Mesendoderm (in vitro differentiated cells): ENCODE data around the gene TTC36.

Source experiments
- DNase-seq: peaks from one replicate; pipeline ENCODE4 v3.0.0; 2013
- H2AK5ac ChIP-seq: 2 replicates; pipeline ENCODE4 v1.6.1; 2013; ENCODE audit warnings: low read length, inconsistent platforms
- H2BK120ac ChIP-seq: 2 replicates; pipeline ENCODE4 v1.6.1; 2013; ENCODE audit warnings: low read depth, mild to moderate bottlenecking, low read length, moderate library complexity, mixed read lengths
- H2BK15ac ChIP-seq: replicated peaks from 2 replicates; pipeline ENCODE4 v1.6.1; 2013; ENCODE audit warnings: low read depth, mild to moderate bottlenecking, moderate library complexity
- H2BK5ac ChIP-seq: 2 replicates; pipeline ENCODE4 v1.6.1; 2013; ENCODE audit warnings: low read length, inconsistent platforms
- H3K18ac ChIP-seq: 2 replicates; pipeline ENCODE4 v1.6.1; 2013; ENCODE audit warnings: mild to moderate bottlenecking, low read length, mixed read lengths
- H3K23ac ChIP-seq: one replicate; pipeline ENCODE4 v1.6.1; 2013; ENCODE audit warnings: low read length
- H3K27ac ChIP-seq: 2 replicates; pipeline ENCODE4 v1.5.1; 2013; ENCODE audit warnings: low read depth, mild to moderate bottlenecking, inconsistent platforms, low read length, moderate library complexity
- H3K27me3 ChIP-seq: 2 replicates; pipeline ENCODE4 v1.6.1; 2013; ENCODE audit warnings: low read length, control low read depth, mild to moderate bottlenecking, inconsistent platforms; ENCODE audit not compliant: insufficient read depth, poor library complexity
- H3K36me3 ChIP-seq: 2 replicates; pipeline ENCODE4 v1.6.1; 2013; ENCODE audit warnings: low read length, inconsistent platforms; ENCODE audit not compliant: control insufficient read depth, insufficient read depth
- H3K4ac ChIP-seq: one replicate; pipeline ENCODE4 v1.6.1; 2013; ENCODE audit warnings: low read depth, mild to moderate bottlenecking, low read length, moderate library complexity
- H3K4me1 ChIP-seq: 2 replicates; pipeline ENCODE4 v1.6.1; 2013; ENCODE audit warnings: low read depth, low read length, inconsistent platforms; ENCODE audit not compliant: control insufficient read depth
- H3K4me2 ChIP-seq: 2 replicates; pipeline ENCODE4 v1.6.1; 2013; ENCODE audit warnings: low read length
- H3K4me3 ChIP-seq: 2 replicates; pipeline ENCODE4 v1.5.1; 2013; ENCODE audit warnings: mild to moderate bottlenecking, low read length
- H3K56ac ChIP-seq: one replicate; pipeline ENCODE4 v1.6.1; 2013; ENCODE audit warnings: low read length
- H3K79me1 ChIP-seq: 2 replicates; pipeline ENCODE4 v1.6.1; 2013; ENCODE audit warnings: low read length, inconsistent platforms
- H3K79me2 ChIP-seq: 2 replicates; pipeline ENCODE4 v1.6.1; 2013; ENCODE audit warnings: mild to moderate bottlenecking, low read length; ENCODE audit not compliant: control insufficient read depth, insufficient read depth
- H3K9ac ChIP-seq: 2 replicates; pipeline ENCODE4 v1.6.1; 2013; ENCODE audit warnings: low read length, inconsistent platforms
- H4K5ac ChIP-seq: one replicate; pipeline ENCODE4 v1.6.1; 2013; ENCODE audit warnings: low read length
- H4K8ac ChIP-seq: one replicate; pipeline ENCODE4 v1.6.1; 2013; ENCODE audit warnings: low read depth, mild to moderate bottlenecking, control low read depth, low read length, moderate library complexity
- WGBS: extraction: QIAGEN DNeasy Blood & Tissue Kit; methylation state at CpG from one replicate; pipeline ENCODE4 v1.1.7; 2013; ENCODE audit warnings: low lambda C conversion rate, missing lambda C conversion rate; ENCODE audit not compliant: insufficient coverage; ENCODE audit errors: extremely low coverage; 5-methylcytosine and 5-hydroxymethylcytosine counted together

TTC36 gene

DNA sequence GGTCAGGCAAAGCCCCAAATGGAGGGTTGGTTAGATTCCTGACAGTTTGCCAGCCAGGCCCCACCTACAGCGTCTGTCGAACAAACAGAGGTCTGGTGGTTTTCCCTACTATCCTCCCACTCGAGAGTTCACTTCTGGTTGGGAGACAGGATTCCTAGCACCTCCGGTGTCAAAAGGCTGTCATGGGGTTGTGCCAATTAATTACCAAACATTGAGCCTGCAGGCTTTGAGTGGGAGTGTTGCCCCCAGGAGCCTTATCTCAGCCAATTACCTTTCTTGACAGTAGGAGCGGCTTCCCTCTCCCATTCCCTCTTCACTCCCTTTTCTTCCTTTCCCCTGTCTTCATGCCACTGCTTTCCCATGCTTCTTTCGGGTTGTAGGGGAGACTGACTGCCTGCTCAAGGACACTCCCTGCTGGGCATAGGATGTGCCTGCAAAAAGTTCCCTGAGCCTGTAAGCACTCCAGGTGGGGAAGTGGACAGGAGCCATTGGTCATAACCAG is 4.7 kb upstream of the TTC36 start:
- Histone ChIP-seq H2AK5ac (no peak overlapping the region), H3K79me1 (no peaks in the 10 kb centered on the region), H3K36me3 (peaks cover 21% of the 10 kb centered on the region), H3K4ac (no peak overlapping the region), H3K18ac (no peak overlapping the region), H3K23ac (no peak overlapping the region), H3K27me3 (no peaks in the 10 kb centered on the region), H3K4me1 (no peaks in the 10 kb centered on the region), H2BK120ac (no peak overlapping the region), H3K27ac (no peak overlapping the region), H3K4me2 (no peak overlapping the region), H4K5ac (no peak overlapping the region), H2BK5ac (no peak overlapping the region), H4K8ac (no peak overlapping the region), H3K79me2 (no peaks in the 10 kb centered on the region), H3K9ac (no peak overlapping the region), H3K56ac (no peak overlapping the region), H3K4me3 (no peak overlapping the region), H2BK15ac (no peak overlapping the region)
- WGBS, result no CpG with 5 or more reads among the region's 6 CpGs
- peak; percentile 89 for DNase-seq

GRCh38 chr11:118524356-118524755 is 2.9 kb upstream of the TTC36 start:
- H3K36me3 ChIP-seq, result peaks cover 20% of the 10 kb centered on the region
- H3K4me3 ChIP-seq, result no peak overlapping the region

GRCh38 chr11:118524757-118525470 is 2.4 kb upstream of the TTC36 start:
- Histone ChIP-seq H4K8ac (no peak overlapping the region), H3K23ac (no peak overlapping the region), H2AK5ac (no peak overlapping the region), H3K4me1 (no peaks in the 10 kb centered on the region), H3K27me3 (no peaks in the 10 kb centered on the region), H3K18ac (no peak overlapping the region), H2BK5ac (no peak overlapping the region), H3K27ac (no peak overlapping the region), H3K36me3 (peaks cover 16% of the 10 kb centered on the region), H4K5ac (no peak overlapping the region), H3K79me1 (no peaks in the 10 kb centered on the region), H3K4ac (no peak overlapping the region), H2BK15ac (no peak overlapping the region), H3K56ac (no peak overlapping the region), H3K9ac (no peak overlapping the region), H3K79me2 (no peaks in the 10 kb centered on the region), H3K4me3 (no peak overlapping the region), H2BK120ac (no peak overlapping the region), H3K4me2 (no peak overlapping the region)
- DNase-seq, result no peak
- no CpG with 5 or more reads among the region's 6 CpGs for WGBS

More at GRCh38 chr11:118524356-118524755, 2.9 kb upstream of the TTC36 start:
- no peak overlapping the region for H3K9ac ChIP-seq
- H4K5ac ChIP-seq, result no peak overlapping the region
- H3K4me2 ChIP-seq, result no peak overlapping the region
- H3K79me1 ChIP-seq, result no peaks in the 10 kb centered on the region
- H2AK5ac ChIP-seq, result no peak overlapping the region
- H2BK15ac ChIP-seq, result no peak overlapping the region
- H3K4me1 ChIP-seq, result no peaks in the 10 kb centered on the region
- no peak overlapping the region for H3K23ac ChIP-seq
- H4K8ac ChIP-seq, result no peak overlapping the region
- no peak for DNase-seq
- no peak overlapping the region for H2BK120ac ChIP-seq
- H3K56ac ChIP-seq, result no peak overlapping the region
- H3K27me3 ChIP-seq, result no peaks in the 10 kb centered on the region
- no peak overlapping the region for H3K4ac ChIP-seq
- no peak overlapping the region for H3K27ac ChIP-seq
- no peaks in the 10 kb centered on the region for H3K79me2 ChIP-seq
- H2BK5ac ChIP-seq, result no peak overlapping the region
- H3K18ac ChIP-seq, result no peak overlapping the region

- no peak overlapping the region for H3K9ac ChIP-seq
- WGBS, result no CpG with 5 or more reads among the region's 2 CpGs
- H2AK5ac ChIP-seq, result no peak overlapping the region
- DNase-seq, result no peak
- no peak overlapping the region for H2BK15ac ChIP-seq
- no peak overlapping the region for H3K4ac ChIP-seq
- no peak overlapping the region for H3K4me2 ChIP-seq
- H2BK120ac ChIP-seq, result no peak overlapping the region
- no peaks in the 10 kb centered on the region for H3K79me1 ChIP-seq
- H3K18ac ChIP-seq, result no peak overlapping the region
- H3K27me3 ChIP-seq, result no peaks in the 10 kb centered on the region
- H3K79me2 ChIP-seq, result no peaks in the 10 kb centered on the region
- no peak overlapping the region for H3K56ac ChIP-seq
- H3K4me1 ChIP-seq, result no peaks in the 10 kb centered on the region
- H3K36me3 ChIP-seq, result peaks cover 13% of the 10 kb centered on the region
- no peak overlapping the region for H3K23ac ChIP-seq
- no peak overlapping the region for H3K27ac ChIP-seq
- no peak overlapping the region for H4K8ac ChIP-seq
- H2BK5ac ChIP-seq, result no peak overlapping the region
- H4K5ac ChIP-seq, result no peak overlapping the region
- H3K4me3 ChIP-seq, result no peak overlapping the region
Measured at GRCh38 chr11:118526688-118527087, 586 bp upstream of the TTC36 start.

GRCh38 chr11:118528511-118528910 is 1.2 kb downstream of the TTC36 start:
- H3K36me3 ChIP-seq, result peaks cover 6% of the 10 kb centered on the region
- no peak overlapping the region for H2AK5ac ChIP-seq
- H2BK120ac ChIP-seq, result no peak overlapping the region
- no peak overlapping the region for H3K27ac ChIP-seq
- H3K27me3 ChIP-seq, result no peaks in the 10 kb centered on the region
- no peak overlapping the region for H3K9ac ChIP-seq
- no peak overlapping the region for H4K5ac ChIP-seq
- no peak overlapping the region for H3K4me3 ChIP-seq
- no peaks in the 10 kb centered on the region for H3K79me2 ChIP-seq
- no peak overlapping the region for H4K8ac ChIP-seq
- no peak overlapping the region for H3K23ac ChIP-seq
- no peak overlapping the region for H3K4me2 ChIP-seq
- H3K79me1 ChIP-seq, result no peaks in the 10 kb centered on the region
- no CpG with 5 or more reads among the region's 6 CpGs for WGBS
- H3K56ac ChIP-seq, result no peak overlapping the region
- no peak overlapping the region for H2BK15ac ChIP-seq
- no peak overlapping the region for H3K18ac ChIP-seq
- no peak for DNase-seq
- no peak overlapping the region for H2BK5ac ChIP-seq
- H3K4ac ChIP-seq, result no peak overlapping the region
- no peaks in the 10 kb centered on the region for H3K4me1 ChIP-seq
